ENCODE measurements around the gene CASP10.
"Not testable (repeated sequence)": the region's sequence is repeated elsewhere in the genome, so short reads cannot be mapped to it uniquely, and the experiment has no call there.

CASP10 gene

GRCh38 chr2:201174687-201175086, 8.3 kb upstream of the CASP10 start:
- no peak for DNase-seq (ENCODE audit: low read depth)
- TF ChIP-seq CTCF (IDR thresholded peaks at IDR 0.05; ENCODE audit: insufficient read depth, low read depth, low read length, missing control alignments), result no peak
- H3K4me3 ChIP-seq (ENCODE audit: low read length), result no peak overlapping the region

- no peak for TF ChIP-seq CTCF (IDR thresholded peaks at IDR 0.05; ENCODE audit: insufficient read depth, low read depth, low read length, missing control alignments)
- no peak for DNase-seq (ENCODE audit: low read depth)
- H3K4me3 ChIP-seq (ENCODE audit: low read length), result no peak overlapping the region
These were observed 6.9 kb upstream of the CASP10 start for GRCh38 chr2:201176081-201176481.

GRCh38 chr2:201180010-201180409, 2.9 kb upstream of the CASP10 start:
- DNase-seq (ENCODE audit: low read depth), result no peak
- H3K4me3 ChIP-seq (ENCODE audit: low read length), result no peak overlapping the region
- no peak for TF ChIP-seq CTCF (IDR thresholded peaks at IDR 0.05; ENCODE audit: insufficient read depth, low read depth, low read length, missing control alignments)

GRCh38 chr2:201183365-201183727, 405 bp downstream of the CASP10 start:
- no peak for DNase-seq (ENCODE audit: low read depth)
- peak overlapping the region; percentile 70 for H3K4me3 ChIP-seq (ENCODE audit: low read length)
- TF ChIP-seq CTCF (IDR thresholded peaks at IDR 0.05; ENCODE audit: insufficient read depth, low read depth, low read length, missing control alignments), result no peak

GRCh38 chr2:201183835-201184234, 894 bp downstream of the CASP10 start:
- peak overlapping the region; percentile 70 for H3K4me3 ChIP-seq (ENCODE audit: low read length)
- DNase-seq (ENCODE audit: low read depth), result not testable (repeated sequence)

GRCh38 chr2:201184248-201184647, 1.3 kb downstream of the CASP10 start:
- not testable (repeated sequence) for DNase-seq (ENCODE audit: low read depth)
- H3K4me3 ChIP-seq (ENCODE audit: low read length), result peak overlapping the region; percentile 70

GRCh38 chr2:201185863-201186262, 2.9 kb downstream of the CASP10 start:
- no peak for DNase-seq (ENCODE audit: low read depth)
- no peak overlapping the region for H3K4me3 ChIP-seq (ENCODE audit: low read length)
- no peak for TF ChIP-seq CTCF (IDR thresholded peaks at IDR 0.05; ENCODE audit: insufficient read depth, low read depth, low read length, missing control alignments)

GRCh38 chr2:201186982-201187381, 4.0 kb downstream of the CASP10 start:
- DNase-seq (ENCODE audit: low read depth), result no peak
- H3K4me3 ChIP-seq (ENCODE audit: low read length), result no peak overlapping the region
- no peak for TF ChIP-seq CTCF (IDR thresholded peaks at IDR 0.05; ENCODE audit: insufficient read depth, low read depth, low read length, missing control alignments)

Measured in epithelial cell of esophagus (primary cell).